Pancreas (tissue), 10 donors: ENCODE data around the gene POMGNT2. TPM values are rescaled to one million over a fixed set of nuclear protein-coding genes. Genes with fewer than 3 reads are reported as not detected.

Source experiments
- ATAC-seq, 4 donors: fragments of 200-7000 bp; cut with Tn5 transposase; one replicate each; pipeline versions ENCODE4 v1.8.0 to v1.9.1; 2020; ENCODE audit warnings: mild to moderate bottlenecking in 4 of 4, moderate library complexity in 4 of 4
- DNase-seq, 6 donors: peaks; one replicate each; pipeline ENCODE4 v3.0.0-alpha.2; 2020
- FAIRE-seq: peaks from 2 replicates; lab custom pipeline; 2012; peaks lifted over from hg19 to GRCh38; lab: Jason Lieb, UNC
- H3K27ac ChIP-seq, 4 donors: fragments of 200-600 bp; sonication (generic); 1 replicate in 3 of 4; 2 replicates in 1 of 4; pipeline versions ENCODE4 v1.5.0 to v1.8.0; 2020
- H3K27me3 ChIP-seq, 4 donors: fragments of 200-600 bp; one replicate each; pipeline ENCODE4 v1.8.0; 2021
- H3K36me3 ChIP-seq, 3 donors: fragments of 200-600 bp; sonication (generic) in 1 of 3; one replicate each; pipeline versions ENCODE4 v1.5.0 to v1.8.0; 2020 to 2021
- H3K4me1 ChIP-seq, 3 donors: fragments of 200-600 bp; one replicate each; pipeline ENCODE4 v1.8.0; 2021
- H3K4me3 ChIP-seq, 4 donors: fragments of 200-600 bp; sonication (generic) in 2 of 4; one replicate each; pipeline versions ENCODE4 v1.5.0 to v1.8.0; 2020 to 2021
- H3K9me3 ChIP-seq, 4 donors: fragments of 200-600 bp; one replicate each; pipeline ENCODE4 v1.8.0; 2021
- CTCF ChIP-seq, 4 donors: fragments of 200-600 bp; sonication (generic) in 3 of 4; IDR thresholded peaks; one replicate each; pipeline versions ENCODE4 v1.5.0 to v1.8.0; 2021; ENCODE audit warnings: antibody characterized with exemption in 4 of 4
- WGBS, 2 donors: extraction: QIAGEN DNeasy Blood & Tissue Kit; methylation state at CpG; one replicate each; pipeline ENCODE4 v1.1.7; 2013; 5-methylcytosine and 5-hydroxymethylcytosine counted together
- intact Hi-C, 3 donors: fragments of 100-400 bp; cut with DNase I; formaldehyde crosslinking; loops; one replicate each; pipeline versions ENCODE4 v1.11.1 to v1.14.2; 2022
- polyA plus RNA-seq, 2 donors: library from polyadenylated mRNA; stranded (reverse); fragments of 200-250 nt; gene quantifications; one replicate each; pipeline ENCODE4 v1.2.3, GENCODE V29; 2013
- total RNA-seq, 6 donors: library from RNA; stranded (reverse); fragmentation: NEBNext Ultra II Directional in 4 of 6; extraction: Animal tissue kit (Norgen Biotek cat#: 25700) in 4 of 6; gene quantifications; one replicate each; pipeline versions ENCODE4 v1.2.1 to v1.2.4, GENCODE V29; 2021 to 2023
- donor health status: healthy with polysubstance abuse.
- donor health status: DM: no; HTN: no; CAD: no; lungs with moderate emphysema.
- donor health status: DM: no; HTN: no; CAD: no.
- donor health status: control.
- donor health status: control.
- donor health status: Bipolar disorder and iron deficiency.
- donor health status: DM: yes; HTN: yes; CAD: no.
- donor health status: DM: no; HTN: no; CAD: no.
- donor health status: DM: no; HTN: no; CAD: no.
- donor health status: DM: yes; HTN: yes; CAD: no.

POMGNT2 gene
- total and polyA plus RNA-seq, 8 donors: 4.4 to 13.5 (median 7.8) TPM

GRCh38 chr3:43062040-43062563 lies 43.8 kb downstream of the POMGNT2 start:
- FAIRE-seq: no peak
- no peak overlapping the region for H3K4me3 ChIP-seq
- H3K27me3 ChIP-seq: no peaks in the 10 kb centered on the region
- ATAC-seq: no peak
- intact Hi-C loops: no loop called here
- no peak overlapping the region for H3K27ac ChIP-seq
- DNase-seq: no peak
- no peaks in the 10 kb centered on the region for H3K9me3 ChIP-seq
- H3K36me3 ChIP-seq: no peaks in the 10 kb centered on the region
- 89 to 90% methylated on average over 5 of the region's 5 CpGs for WGBS, 2 donors
- H3K4me1 ChIP-seq: no peaks in the 10 kb centered on the region
- TF ChIP-seq CTCF (IDR thresholded peaks at IDR 0.05): no peak

- no peak for TF ChIP-seq CTCF (IDR thresholded peaks at IDR 0.05)
- DNase-seq (no peak), FAIRE-seq (no peak), ATAC-seq (no peak)
- Histone ChIP-seq H3K27ac (no peak overlapping the region), H3K27me3 (no peaks in the 10 kb centered on the region), H3K4me1 (no peaks in the 10 kb centered on the region), H3K36me3 (no peaks in the 10 kb centered on the region), H3K4me3 (no peak overlapping the region), H3K9me3 (no peaks in the 10 kb centered on the region)
- WGBS, 2 donors: 92 to 93% methylated on average over 8 of the region's 8 CpGs
- intact Hi-C loops: no loop called here
Observed at GRCh38 chr3:43061101-43061895, 44.6 kb downstream of the POMGNT2 start.

- H3K27ac ChIP-seq: no peak overlapping the region
- H3K9me3 ChIP-seq: no peaks in the 10 kb centered on the region
- no peaks in the 10 kb centered on the region for H3K36me3 ChIP-seq
- FAIRE-seq (no peak), DNase-seq (no peak), ATAC-seq (no peak)
- H3K4me1 ChIP-seq: no peaks in the 10 kb centered on the region
- no peak for TF ChIP-seq CTCF (IDR thresholded peaks at IDR 0.05)
- no peak overlapping the region for H3K4me3 ChIP-seq
- intact Hi-C loops: no loop called here
- 88 to 96% methylated on average over 1 of the region's 1 CpG for WGBS, 2 donors
- H3K27me3 ChIP-seq: no peaks in the 10 kb centered on the region
Observed at GRCh38 chr3:43059456-43059855, 46.4 kb downstream of the POMGNT2 start.

GRCh38 chr3:43055806-43056770 lies 49.8 kb downstream of the POMGNT2 start:
- ATAC-seq (no peak), DNase-seq (no peak), FAIRE-seq (no peak)
- intact Hi-C loops: no loop called here
- no peak for TF ChIP-seq CTCF (IDR thresholded peaks at IDR 0.05)
- Histone ChIP-seq H3K9me3 (no peaks in the 10 kb centered on the region), H3K36me3 (no peaks in the 10 kb centered on the region), H3K4me1 (no peaks in the 10 kb centered on the region), H3K27ac (no peak overlapping the region), H3K4me3 (no peak overlapping the region), H3K27me3 (no peaks in the 10 kb centered on the region)
- WGBS, 2 donors: 91 to 92% methylated on average over 15 of the region's 15 CpGs
